Tibial artery (tissue), 4 donors: ENCODE measurements around the gene SCN5A.

Source experiments
- DNase-seq, 2 donors: peaks; one replicate each; pipeline ENCODE4 v3.0.0-alpha.2; 2019
- H3K27ac ChIP-seq, 2 donors: fragments of 200-600 bp; sonication (generic) in 1 of 2; 1 replicate in 1 of 2; 2 replicates in 1 of 2; pipeline ENCODE4 v1.5.1; 2018 to 2019; ENCODE audit warnings: mild to moderate bottlenecking in 1 of 2
- H3K27me3 ChIP-seq, 2 donors: fragments of 200-600 bp; sonication (generic) in 1 of 2; one replicate each; pipeline versions ENCODE4 v1.5.1 to v1.6.0; 2016 to 2019
- H3K36me3 ChIP-seq, 3 donors: fragments of 200-600 bp; sonication (generic) in 2 of 3; one replicate each; pipeline ENCODE4 v1.5.1; 2016 to 2019; ENCODE audit warnings: mild to moderate bottlenecking in 2 of 3
- H3K4me1 ChIP-seq, 4 donors: fragments of 200-600 bp; sonication (generic) in 2 of 4; 1 replicate in 3 of 4; 2 replicates in 1 of 4; pipeline ENCODE4 v1.5.1; 2016 to 2019
- H3K4me3 ChIP-seq, 2 donors: fragments of 200-600 bp; sonication (generic) in 1 of 2; 1 replicate in 1 of 2; 2 replicates in 1 of 2; pipeline ENCODE4 v1.5.1; 2018 to 2019; ENCODE audit warnings: mild to moderate bottlenecking in 2 of 2
- H3K9me3 ChIP-seq, 3 donors: fragments of 200-600 bp; sonication (generic) in 1 of 3; one replicate each; pipeline ENCODE4 v1.5.1; 2016 to 2019
- CTCF ChIP-seq, 2 experiments: fragments of 200-600 bp in 1 of 2; fragments of 450-650 bp in 1 of 2; IDR thresholded peaks; one replicate each; pipeline ENCODE4 v1.5.1; 2017 to 2019; ENCODE audit warnings: antibody characterized with exemption in 2 of 2, mild to moderate bottlenecking in 1 of 2, moderate library complexity in 1 of 2
- intact Hi-C: fragments of 100-400 bp; cut with DNase I; formaldehyde crosslinking; loops from one replicate; pipeline ENCODE4 v1.15.0; 2023; ENCODE audit warnings: low total_unique reads

SCN5A gene

GRCh38 chr3:38658841-38659240, 9.4 kb upstream of the SCN5A start:
- peaks cover 0 to 33% of the 10 kb centered on the region in 2 donors for H3K27me3 ChIP-seq
- no peak for TF ChIP-seq CTCF (IDR thresholded peaks at IDR 0.05)

GRCh38 chr3:38657369-38657768, 7.9 kb upstream of the SCN5A start:
- peaks cover 0 to 37% of the 10 kb centered on the region in 2 donors for H3K27me3 ChIP-seq
- no peak for TF ChIP-seq CTCF (IDR thresholded peaks at IDR 0.05)
- H3K4me1 ChIP-seq: no peaks in the 10 kb centered on the region
- H3K36me3 ChIP-seq: no peaks in the 10 kb centered on the region
- intact Hi-C loops: no loop called here
- H3K27ac ChIP-seq: no peak overlapping the region
- peaks cover 0 to 6% (median 0%) of the 10 kb centered on the region in 3 donors for H3K9me3 ChIP-seq
- DNase-seq: no peak
- H3K4me3 ChIP-seq: no peak overlapping the region

More at GRCh38 chr3:38658841-38659240, 9.4 kb upstream of the SCN5A start:
- intact Hi-C loops: no loop called here
- no peak for DNase-seq
- H3K27ac ChIP-seq: no peak overlapping the region
- H3K9me3 ChIP-seq: peaks cover 0 to 8% (median 6%) of the 10 kb centered on the region in 3 donors
- no peaks in the 10 kb centered on the region for H3K36me3 ChIP-seq
- H3K4me3 ChIP-seq: no peak overlapping the region
- H3K4me1 ChIP-seq: no peaks in the 10 kb centered on the region

GRCh38 chr3:38655708-38656300, 6.3 kb upstream of the SCN5A start:
- H3K9me3 ChIP-seq: peaks cover 0 to 2% (median 0%) of the 10 kb centered on the region in 3 donors
- peaks cover 0 to 45% of the 10 kb centered on the region in 2 donors for H3K27me3 ChIP-seq
- no peak for DNase-seq
- no peak overlapping the region for H3K4me3 ChIP-seq
- peaks cover 0 to 4% (median 2%) of the 10 kb centered on the region in 4 donors for H3K4me1 ChIP-seq
- intact Hi-C loops: no loop called here
- H3K36me3 ChIP-seq: no peaks in the 10 kb centered on the region
- TF ChIP-seq CTCF (IDR thresholded peaks at IDR 0.05): no peak
- no peak overlapping the region for H3K27ac ChIP-seq

- intact Hi-C loops: no loop called here
- Histone ChIP-seq H3K27ac (no peak overlapping the region), H3K9me3 (no peaks in the 10 kb centered on the region), H3K4me1 (peaks cover 0 to 21% (median 12%) of the 10 kb centered on the region in 4 donors), H3K36me3 (no peaks in the 10 kb centered on the region), H3K27me3 (peaks cover 0 to 42% of the 10 kb centered on the region in 2 donors), H3K4me3 (no peak overlapping the region)
- DNase-seq: peak in 1 of 2 donors; percentile 49
- TF ChIP-seq CTCF (IDR thresholded peaks at IDR 0.05): no peak
Observed at GRCh38 chr3:38653685-38654537, 4.4 kb upstream of the SCN5A start.

- peaks cover 0 to 50% of the 10 kb centered on the region in 2 donors for H3K27me3 ChIP-seq
- no peak for TF ChIP-seq CTCF (IDR thresholded peaks at IDR 0.05)
- intact Hi-C loops: no loop called here
- no peaks in the 10 kb centered on the region for H3K36me3 ChIP-seq
- H3K4me3 ChIP-seq: no peak overlapping the region
- no peak for DNase-seq
- H3K4me1 ChIP-seq: peaks cover 0 to 26% (median 18%) of the 10 kb centered on the region in 4 donors
- H3K9me3 ChIP-seq: no peaks in the 10 kb centered on the region
- no peak overlapping the region for H3K27ac ChIP-seq
Observed at GRCh38 chr3:38652934-38653333, 3.4 kb upstream of the SCN5A start.
